Neural cell (in vitro differentiated cells): ENCODE measurements around the gene KIN. TPM values are rescaled to one million over a fixed set of nuclear protein-coding genes. Genes with fewer than 3 reads are reported as not detected.

Source experiments
- H2AFZ ChIP-seq: fragments of 200-600, 300-800 bp; sonication (generic), shearing (Covaris generic); 2 replicates; pipeline ENCODE4 v1.6.0; 2014; ENCODE audit warnings: low read depth, mild to moderate bottlenecking, antibody characterized with exemption, low read length, moderate library complexity
- H3F3A ChIP-seq: fragments of 200-600 bp; shearing (Covaris generic); 2 replicates; pipeline ENCODE4 v1.6.1; 2016; ENCODE audit warnings: mild to moderate bottlenecking, moderate library complexity, mixed read lengths, antibody characterized with exemption, low read length; ENCODE audit not compliant: insufficient read depth, poor library complexity, severe bottlenecking
- H3K27ac ChIP-seq: fragments of 200-600, 300-800 bp; sonication (generic), shearing (Covaris generic); 2 replicates; pipeline ENCODE4 v1.5.1; 2014; ENCODE audit warnings: mild to moderate bottlenecking, low read length, moderate library complexity
- H3K27me3 ChIP-seq: fragments of 300-800, 200-600 bp; sonication (generic), shearing (Covaris generic); 2 replicates; pipeline ENCODE4 v1.6.0; 2014; ENCODE audit warnings: mild to moderate bottlenecking, low read depth, low read length, moderate library complexity; ENCODE audit not compliant: insufficient read depth
- H3K36me3 ChIP-seq: fragments of 300-800, 200-600 bp; sonication (generic), shearing (Covaris generic); 2 replicates; pipeline ENCODE4 v1.5.1; 2014; ENCODE audit warnings: mild to moderate bottlenecking, antibody characterized with exemption, low read length, moderate library complexity; ENCODE audit not compliant: insufficient read depth
- H3K4me2 ChIP-seq: fragments of 300-800, 200-600 bp; sonication (generic), shearing (Covaris generic); 2 replicates; pipeline ENCODE4 v1.6.0; 2014; ENCODE audit warnings: mild to moderate bottlenecking, low read length
- H3K4me3 ChIP-seq: fragments of 300-800, 200-600 bp; sonication (generic), shearing (Covaris generic); 2 replicates; pipeline ENCODE4 v1.5.1; 2014; ENCODE audit warnings: mild to moderate bottlenecking, low read length, moderate library complexity
- H3K79me2 ChIP-seq: fragments of 200-600 bp; shearing (Covaris generic); replicated peaks from 2 replicates; pipeline ENCODE4 v1.6.0; 2014; ENCODE audit warnings: mild to moderate bottlenecking, low read length, moderate library complexity; ENCODE audit not compliant: insufficient read depth
- H3K9ac ChIP-seq: fragments of 300-800, 200-600 bp; sonication (generic), shearing (Covaris generic); 2 replicates; pipeline ENCODE4 v1.6.1; 2016; ENCODE audit warnings: mild to moderate bottlenecking, low read length, mixed read lengths
- H3K9me2 ChIP-seq: fragments of 200-600 bp; shearing (Covaris generic); 2 replicates; pipeline ENCODE4 v1.6.1; 2016; ENCODE audit warnings: mild to moderate bottlenecking, low read length, mixed read lengths; ENCODE audit not compliant: insufficient read depth
- H3K9me3 ChIP-seq: fragments of 200-600, 300-800 bp; sonication (generic), shearing (Covaris generic); 2 replicates; pipeline ENCODE4 v1.6.1; 2016; ENCODE audit warnings: mild to moderate bottlenecking, mixed run types, low read length, moderate library complexity, mixed read lengths
- H4K20me1 ChIP-seq: fragments of 200-600 bp; shearing (Covaris generic); 2 replicates; pipeline ENCODE4 v1.6.1; 2016; ENCODE audit warnings: mild to moderate bottlenecking, mixed run types; ENCODE audit not compliant: insufficient read depth
- EP300 ChIP-seq: fragments of 450-650 bp; conservative IDR thresholded peaks from 2 replicates; pipeline ENCODE4 v1.6.1; 2014; ENCODE audit warnings: antibody characterized with exemption, mild to moderate bottlenecking, moderate library complexity; ENCODE audit not compliant: poor library complexity, severe bottlenecking
- EZH2 ChIP-seq: fragments of 200-600, 300-800 bp; shearing (Covaris generic), sonication (generic); IDR thresholded peaks from 2 replicates; pipeline ENCODE4 v1.6.1; 2014; ENCODE audit warnings: antibody characterized with exemption, low read length, borderline replicate concordance, mild to moderate bottlenecking; ENCODE audit not compliant: insufficient read depth, poor library complexity, severe bottlenecking
- MXI1 ChIP-seq: fragments of 450-650 bp; conservative IDR thresholded peaks from 2 replicates; pipeline ENCODE4 v1.6.1; 2014; ENCODE audit warnings: antibody characterized with exemption, mild to moderate bottlenecking; ENCODE audit not compliant: poor library complexity, severe bottlenecking
- POLR2AphosphoS5 ChIP-seq: IDR thresholded peaks from 2 replicates; pipeline ENCODE4 v1.6.1; 2012
- RAD21 ChIP-seq: fragments of 450-650 bp; conservative IDR thresholded peaks from 2 replicates; pipeline ENCODE4 v1.6.1; 2014; ENCODE audit warnings: antibody characterized with exemption, mild to moderate bottlenecking, moderate library complexity
- SMC3 ChIP-seq: fragments of 450-650 bp; conservative IDR thresholded peaks from 2 replicates; pipeline ENCODE4 v1.6.1; 2014; ENCODE audit warnings: antibody characterized with exemption, mild to moderate bottlenecking, moderate library complexity; ENCODE audit not compliant: poor library complexity
- TAF1 ChIP-seq: IDR thresholded peaks from 2 replicates; pipeline ENCODE4 v1.6.1; 2012; ENCODE audit warnings: low read depth
- polyA plus RNA-seq: library from polyadenylated mRNA; depleted of rRNA; stranded (reverse); fragments of >200 nt; gene quantifications from 2 replicates; pipeline ENCODE4 v1.2.3, GENCODE V29; 2014
- TF ChIP-seq, protein P1 (sequence below): fragments of 450-650 bp; IDR thresholded peaks from 2 replicates; pipeline ENCODE4 v1.5.1; 2014; ENCODE audit warnings: antibody characterized with exemption, mild to moderate bottlenecking, moderate library complexity; ENCODE audit not compliant: poor library complexity, severe bottlenecking
- TF ChIP-seq, protein P2 (sequence below): IDR thresholded peaks from 2 replicates; pipeline ENCODE4 v1.6.1; 2012; ENCODE audit warnings: borderline replicate concordance

Gene KIN
- polyA plus RNA-seq, 1 donor from 2014 or later = 24.4 TPM

DNA sequence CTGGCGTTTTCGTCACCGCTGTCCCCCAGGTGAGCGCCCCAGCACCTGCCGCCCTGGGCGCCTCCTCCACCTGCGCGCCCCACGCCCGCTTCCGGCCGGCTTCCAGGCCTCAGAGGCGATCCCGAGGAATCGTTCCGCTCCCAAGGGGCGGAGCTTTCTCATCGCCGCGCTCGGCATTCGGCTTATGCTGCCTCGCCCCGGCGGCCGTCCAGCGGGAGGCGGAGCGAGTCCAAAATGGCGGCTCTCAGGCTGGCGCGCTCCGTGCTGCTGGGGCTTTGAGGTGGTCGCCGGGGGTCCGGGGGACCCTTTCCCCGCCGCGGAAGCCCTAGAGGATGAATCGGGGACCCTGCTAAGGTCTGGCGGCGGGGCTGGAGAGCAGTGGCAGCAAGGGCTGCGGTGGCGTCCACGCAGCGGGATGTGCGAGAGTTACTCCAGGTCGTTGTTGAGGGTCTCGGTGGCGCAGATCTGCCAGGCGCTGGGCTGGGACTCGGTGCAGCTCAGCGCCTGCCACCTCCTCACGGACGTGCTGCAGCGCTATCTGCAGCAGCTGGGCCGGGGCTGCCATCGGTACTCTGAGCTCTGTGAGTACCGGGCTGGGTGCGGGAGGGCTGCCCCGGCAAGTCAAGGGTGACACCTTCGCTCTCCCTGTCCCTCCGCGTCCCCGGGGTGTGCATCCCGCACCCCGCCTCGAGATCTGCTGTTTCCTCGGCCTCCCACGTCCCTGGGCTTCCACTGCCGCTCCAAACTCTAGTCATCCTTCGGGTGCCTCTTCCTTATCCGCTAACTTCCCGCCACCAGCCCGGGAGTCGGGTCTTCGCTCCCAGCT lies 30.7 kb upstream of the KIN start, which contains the start of gene TAF3:
TSS of gene TAF3 (plus strand) at position 211 of the 826 bp plus-strand sequence. CDS start at position 416, 205 bp downstream.
- H3F3A ChIP-seq = no peaks in the 10 kb centered on the region
- no peaks in the 10 kb centered on the region for H4K20me1 ChIP-seq
- H3K9me3 ChIP-seq = no peaks in the 10 kb centered on the region
- H3K27me3 ChIP-seq = no peaks in the 10 kb centered on the region
- peak within 1 kb of the TSS; percentile 82 for H3K9ac ChIP-seq
- peak within 1 kb of the TSS; percentile 99 for H3K4me3 ChIP-seq
- H3K79me2 ChIP-seq = peaks cover 17% of the 10 kb centered on the region
- H3K4me2 ChIP-seq = peak within 1 kb of the TSS; percentile 92
- H2AFZ ChIP-seq = peak within 1 kb of the TSS; percentile 92
- peak within 1 kb of the TSS; percentile 82 for H3K27ac ChIP-seq
- no peaks in the 10 kb centered on the region for H3K36me3 ChIP-seq
- TF ChIP-seq, protein P1, sequence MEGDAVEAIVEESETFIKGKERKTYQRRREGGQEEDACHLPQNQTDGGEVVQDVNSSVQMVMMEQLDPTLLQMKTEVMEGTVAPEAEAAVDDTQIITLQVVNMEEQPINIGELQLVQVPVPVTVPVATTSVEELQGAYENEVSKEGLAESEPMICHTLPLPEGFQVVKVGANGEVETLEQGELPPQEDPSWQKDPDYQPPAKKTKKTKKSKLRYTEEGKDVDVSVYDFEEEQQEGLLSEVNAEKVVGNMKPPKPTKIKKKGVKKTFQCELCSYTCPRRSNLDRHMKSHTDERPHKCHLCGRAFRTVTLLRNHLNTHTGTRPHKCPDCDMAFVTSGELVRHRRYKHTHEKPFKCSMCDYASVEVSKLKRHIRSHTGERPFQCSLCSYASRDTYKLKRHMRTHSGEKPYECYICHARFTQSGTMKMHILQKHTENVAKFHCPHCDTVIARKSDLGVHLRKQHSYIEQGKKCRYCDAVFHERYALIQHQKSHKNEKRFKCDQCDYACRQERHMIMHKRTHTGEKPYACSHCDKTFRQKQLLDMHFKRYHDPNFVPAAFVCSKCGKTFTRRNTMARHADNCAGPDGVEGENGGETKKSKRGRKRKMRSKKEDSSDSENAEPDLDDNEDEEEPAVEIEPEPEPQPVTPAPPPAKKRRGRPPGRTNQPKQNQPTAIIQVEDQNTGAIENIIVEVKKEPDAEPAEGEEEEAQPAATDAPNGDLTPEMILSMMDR = peak; percentile 31
- TF ChIP-seq EP300 (no peak), TAF1 (peak; percentile 89), POLR2AphosphoS5 (peak; percentile 90), MXI1 (peak; percentile 97), SMC3 (peak; percentile 51), RAD21 (peak; percentile 36), EZH2 (no peak)
- TF ChIP-seq, protein P2, sequence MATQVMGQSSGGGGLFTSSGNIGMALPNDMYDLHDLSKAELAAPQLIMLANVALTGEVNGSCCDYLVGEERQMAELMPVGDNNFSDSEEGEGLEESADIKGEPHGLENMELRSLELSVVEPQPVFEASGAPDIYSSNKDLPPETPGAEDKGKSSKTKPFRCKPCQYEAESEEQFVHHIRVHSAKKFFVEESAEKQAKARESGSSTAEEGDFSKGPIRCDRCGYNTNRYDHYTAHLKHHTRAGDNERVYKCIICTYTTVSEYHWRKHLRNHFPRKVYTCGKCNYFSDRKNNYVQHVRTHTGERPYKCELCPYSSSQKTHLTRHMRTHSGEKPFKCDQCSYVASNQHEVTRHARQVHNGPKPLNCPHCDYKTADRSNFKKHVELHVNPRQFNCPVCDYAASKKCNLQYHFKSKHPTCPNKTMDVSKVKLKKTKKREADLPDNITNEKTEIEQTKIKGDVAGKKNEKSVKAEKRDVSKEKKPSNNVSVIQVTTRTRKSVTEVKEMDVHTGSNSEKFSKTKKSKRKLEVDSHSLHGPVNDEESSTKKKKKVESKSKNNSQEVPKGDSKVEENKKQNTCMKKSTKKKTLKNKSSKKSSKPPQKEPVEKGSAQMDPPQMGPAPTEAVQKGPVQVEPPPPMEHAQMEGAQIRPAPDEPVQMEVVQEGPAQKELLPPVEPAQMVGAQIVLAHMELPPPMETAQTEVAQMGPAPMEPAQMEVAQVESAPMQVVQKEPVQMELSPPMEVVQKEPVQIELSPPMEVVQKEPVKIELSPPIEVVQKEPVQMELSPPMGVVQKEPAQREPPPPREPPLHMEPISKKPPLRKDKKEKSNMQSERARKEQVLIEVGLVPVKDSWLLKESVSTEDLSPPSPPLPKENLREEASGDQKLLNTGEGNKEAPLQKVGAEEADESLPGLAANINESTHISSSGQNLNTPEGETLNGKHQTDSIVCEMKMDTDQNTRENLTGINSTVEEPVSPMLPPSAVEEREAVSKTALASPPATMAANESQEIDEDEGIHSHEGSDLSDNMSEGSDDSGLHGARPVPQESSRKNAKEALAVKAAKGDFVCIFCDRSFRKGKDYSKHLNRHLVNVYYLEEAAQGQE = peak; percentile 89
- H3K9me2 ChIP-seq = no peaks in the 10 kb centered on the region

DNA sequence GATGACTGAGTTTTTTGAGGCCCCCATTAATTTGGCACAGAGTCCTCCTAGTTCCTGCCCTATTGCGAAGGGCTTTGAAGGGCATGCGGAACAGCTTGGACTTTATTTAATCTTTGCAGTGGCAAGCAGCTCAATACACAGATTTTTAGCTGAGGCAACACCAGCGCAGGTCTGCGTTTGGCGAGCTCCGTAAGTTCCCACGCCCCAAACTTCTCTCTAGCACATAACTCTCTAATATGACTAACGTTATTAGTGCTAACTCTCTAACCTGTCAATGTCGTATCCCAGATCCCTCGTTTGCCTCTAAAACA lies 30.1 kb upstream of the KIN start:
- Histone ChIP-seq H4K20me1 (no peaks in the 10 kb centered on the region), H3K27me3 (no peaks in the 10 kb centered on the region), H3K4me2 (peak overlapping the region; percentile 92), H3K4me3 (peak overlapping the region; percentile 99), H3K9me3 (no peaks in the 10 kb centered on the region), H2AFZ (peak overlapping the region; percentile 89), H3K9ac (peak overlapping the region; percentile 82), H3K9me2 (no peaks in the 10 kb centered on the region), H3K36me3 (no peaks in the 10 kb centered on the region), H3K27ac (no peak overlapping the region), H3K79me2 (peaks cover 17% of the 10 kb centered on the region), H3F3A (no peaks in the 10 kb centered on the region)
- no peak for TF ChIP-seq EP300
- no peak for TF ChIP-seq POLR2AphosphoS5
- TF ChIP-seq MXI1 = no peak
- TF ChIP-seq, protein P1 = no peak
- no peak for TF ChIP-seq TAF1
- TF ChIP-seq, protein P2 = no peak
- no peak for TF ChIP-seq RAD21
- TF ChIP-seq SMC3 = no peak
- TF ChIP-seq EZH2 = no peak
